Natural killer cell treated with Interleukin-12 subunit alpha and Interleukin-12 subunit beta and Interleukin-15 and Interleukin-18, amount 100 ng/mL, for 72 hours (primary cell): ENCODE measurements around the gene COL25A1. TPM values are rescaled to one million over a fixed set of nuclear protein-coding genes. Genes with fewer than 3 reads are reported as not detected.
"Not testable (repeated sequence)": the region's sequence is repeated elsewhere in the genome, so short reads cannot be mapped to it uniquely, and the experiment has no call there.

Experiments
- ATAC-seq, 2 donors: fragments of 150-1000 bp; cut with Tn5 transposase in 1 of 2; sonication (Bioruptor Pico), chemical (Tn5 transposase) in 1 of 2; 2 replicates each; pipeline ENCODE4 v1.10.0; 2021
- DNase-seq: peaks from one replicate; pipeline ENCODE4 v3.0.0; 2022; ENCODE audit warnings: low spot score
- H3K27ac Mint-ChIP-seq, 2 donors: 1 replicate in 1 of 2; 2 replicates in 1 of 2; pipeline ENCODE4 v1.8.0; 2022; ENCODE audit warnings: mixed read lengths in 2 of 2, mild to moderate bottlenecking in 1 of 2, moderate library complexity in 1 of 2
- H3K27me3 Mint-ChIP-seq, 2 donors: 1 replicate in 1 of 2; 2 replicates in 1 of 2; pipeline ENCODE4 v1.8.0; 2022; ENCODE audit warnings: mixed read lengths in 2 of 2
- H3K36me3 Mint-ChIP-seq: one replicate; pipeline ENCODE4 v1.8.0; 2022; ENCODE audit warnings: mixed read lengths
- H3K4me1 Mint-ChIP-seq, 2 donors: 1 replicate in 1 of 2; 2 replicates in 1 of 2; pipeline ENCODE4 v1.8.0; 2022; ENCODE audit warnings: low read depth in 2 of 2, mixed read lengths in 2 of 2, mild to moderate bottlenecking in 1 of 2
- H3K4me3 Mint-ChIP-seq: one replicate; pipeline ENCODE4 v1.8.0; 2022; ENCODE audit warnings: mixed read lengths
- H3K9me3 Mint-ChIP-seq: 2 replicates; pipeline ENCODE4 v1.8.0; 2022; ENCODE audit warnings: mixed read lengths
- total RNA-seq, 2 donors: library from RNA; stranded (reverse); gene quantifications; one replicate each; pipeline ENCODE4 v1.2.3, GENCODE V29; 2022

Gene COL25A1
- total RNA-seq, 2 donors from 2014 or later = not detected

- H3K27me3 Mint-ChIP-seq = peaks cover 0 to 9% of the 10 kb centered on the region in 2 donors
- ATAC-seq = no peak
- no peak overlapping the region for H3K4me3 Mint-ChIP-seq
- no peaks in the 10 kb centered on the region for H3K36me3 Mint-ChIP-seq
- H3K9me3 Mint-ChIP-seq = peaks cover 3% of the 10 kb centered on the region
- no peaks in the 10 kb centered on the region for H3K4me1 Mint-ChIP-seq
- no peak for DNase-seq
- no peak overlapping the region for H3K27ac Mint-ChIP-seq
These were observed 343.0 kb downstream of the COL25A1 start for GRCh38 chr4:108959491-108959890.

- no peak overlapping the region for H3K4me3 Mint-ChIP-seq
- ATAC-seq (no peak), DNase-seq (no peak)
- no peaks in the 10 kb centered on the region for H3K36me3 Mint-ChIP-seq
- no peak overlapping the region for H3K27ac Mint-ChIP-seq
- peaks cover 2 to 17% of the 10 kb centered on the region in 2 donors for H3K27me3 Mint-ChIP-seq
- no peaks in the 10 kb centered on the region for H3K4me1 Mint-ChIP-seq
- peaks cover 4% of the 10 kb centered on the region for H3K9me3 Mint-ChIP-seq
These were observed 347.6 kb downstream of the COL25A1 start for GRCh38 chr4:108954880-108955279.

- no peak overlapping the region for H3K4me3 Mint-ChIP-seq
- DNase-seq (no peak), ATAC-seq (no peak)
- peaks cover 4% of the 10 kb centered on the region for H3K9me3 Mint-ChIP-seq
- no peaks in the 10 kb centered on the region for H3K4me1 Mint-ChIP-seq
- no peaks in the 10 kb centered on the region for H3K36me3 Mint-ChIP-seq
- H3K27ac Mint-ChIP-seq = no peak overlapping the region
- peaks cover 2 to 17% of the 10 kb centered on the region in 2 donors for H3K27me3 Mint-ChIP-seq
These were observed 348.5 kb downstream of the COL25A1 start for GRCh38 chr4:108953941-108954340.

- no peak for ATAC-seq
- no peak for DNase-seq
- Mint-ChIP-seq H3K27me3 (peaks cover 5 to 16% of the 10 kb centered on the region in 2 donors), H3K9me3 (peaks cover 4% of the 10 kb centered on the region), H3K36me3 (no peaks in the 10 kb centered on the region), H3K4me1 (no peaks in the 10 kb centered on the region), H3K27ac (no peak overlapping the region), H3K4me3 (no peak overlapping the region)
These were observed 352.1 kb downstream of the COL25A1 start for GRCh38 chr4:108950158-108950915.

- H3K27ac Mint-ChIP-seq = no peak overlapping the region
- H3K9me3 Mint-ChIP-seq = peaks cover 4% of the 10 kb centered on the region
- ATAC-seq (no peak), DNase-seq (no peak)
- H3K4me1 Mint-ChIP-seq = no peaks in the 10 kb centered on the region
- no peak overlapping the region for H3K4me3 Mint-ChIP-seq
- no peaks in the 10 kb centered on the region for H3K36me3 Mint-ChIP-seq
- peaks cover 5 to 16% of the 10 kb centered on the region in 2 donors for H3K27me3 Mint-ChIP-seq
These were observed 354.9 kb downstream of the COL25A1 start for GRCh38 chr4:108947526-108947925.

- ATAC-seq (no peak), DNase-seq (no peak)
- Mint-ChIP-seq H3K4me1 (no peaks in the 10 kb centered on the region), H3K36me3 (no peaks in the 10 kb centered on the region), H3K27me3 (peaks cover 5 to 16% of the 10 kb centered on the region in 2 donors), H3K27ac (no peak overlapping the region), H3K4me3 (no peak overlapping the region), H3K9me3 (peaks cover 4% of the 10 kb centered on the region)
These were observed 356.2 kb downstream of the COL25A1 start for GRCh38 chr4:108946237-108946636.

- no peak for ATAC-seq
- no peak for DNase-seq
- Mint-ChIP-seq H3K9me3 (no peaks in the 10 kb centered on the region), H3K27ac (no peak overlapping the region), H3K36me3 (no peaks in the 10 kb centered on the region), H3K4me3 (no peak overlapping the region), H3K4me1 (no peaks in the 10 kb centered on the region), H3K27me3 (peaks cover 3 to 9% of the 10 kb centered on the region in 2 donors)
These were observed 358.4 kb downstream of the COL25A1 start for GRCh38 chr4:108943976-108944591.

- peaks cover 3 to 9% of the 10 kb centered on the region in 2 donors for H3K27me3 Mint-ChIP-seq
- ATAC-seq (no peak), DNase-seq (no peak)
- no peaks in the 10 kb centered on the region for H3K9me3 Mint-ChIP-seq
- no peaks in the 10 kb centered on the region for H3K4me1 Mint-ChIP-seq
- H3K4me3 Mint-ChIP-seq = no peak overlapping the region
- no peak overlapping the region for H3K27ac Mint-ChIP-seq
- no peaks in the 10 kb centered on the region for H3K36me3 Mint-ChIP-seq
These were observed 359.1 kb downstream of the COL25A1 start for GRCh38 chr4:108943371-108943770.

- Mint-ChIP-seq H3K4me3 (no peak overlapping the region), H3K4me1 (no peaks in the 10 kb centered on the region), H3K27me3 (peaks cover 0 to 8% of the 10 kb centered on the region in 2 donors), H3K9me3 (no peaks in the 10 kb centered on the region), H3K27ac (no peak overlapping the region), H3K36me3 (no peaks in the 10 kb centered on the region)
- no peak for ATAC-seq
- no peak for DNase-seq
These were observed 360.5 kb downstream of the COL25A1 start for GRCh38 chr4:108941904-108942430.

GRCh38 chr4:108940634-108941033 lies 361.8 kb downstream of the COL25A1 start:
- H3K36me3 Mint-ChIP-seq = no peaks in the 10 kb centered on the region
- no peak overlapping the region for H3K27ac Mint-ChIP-seq
- H3K4me3 Mint-ChIP-seq = no peak overlapping the region
- H3K4me1 Mint-ChIP-seq = no peaks in the 10 kb centered on the region
- no peaks in the 10 kb centered on the region for H3K9me3 Mint-ChIP-seq
- no peaks in the 10 kb centered on the region for H3K27me3 Mint-ChIP-seq
- no peak for ATAC-seq
- no peak for DNase-seq

GRCh38 chr4:108940149-108940548 lies 362.3 kb downstream of the COL25A1 start:
- Mint-ChIP-seq H3K36me3 (no peaks in the 10 kb centered on the region), H3K27ac (no peak overlapping the region), H3K4me3 (no peak overlapping the region), H3K27me3 (no peaks in the 10 kb centered on the region), H3K9me3 (no peaks in the 10 kb centered on the region), H3K4me1 (no peaks in the 10 kb centered on the region)
- ATAC-seq (no peak), DNase-seq (no peak)

GRCh38 chr4:108937066-108937465 lies 365.4 kb downstream of the COL25A1 start:
- DNase-seq (no peak), ATAC-seq (no peak)
- Mint-ChIP-seq H3K27me3 (no peaks in the 10 kb centered on the region), H3K27ac (no peak overlapping the region), H3K36me3 (no peaks in the 10 kb centered on the region), H3K4me1 (no peaks in the 10 kb centered on the region), H3K4me3 (no peak overlapping the region), H3K9me3 (peaks cover 3% of the 10 kb centered on the region)

GRCh38 chr4:108933925-108934324 lies 368.5 kb downstream of the COL25A1 start:
- H3K36me3 Mint-ChIP-seq, H3K27ac Mint-ChIP-seq, H3K4me1 Mint-ChIP-seq, H3K9me3 Mint-ChIP-seq, H3K4me3 Mint-ChIP-seq, H3K27me3 Mint-ChIP-seq, ATAC-seq, DNase-seq: not testable (repeated sequence)

GRCh38 chr4:108933046-108933445 lies 369.4 kb downstream of the COL25A1 start:
- no peak for DNase-seq
- no peak for ATAC-seq
- Mint-ChIP-seq H3K27ac (no peak overlapping the region), H3K9me3 (peaks cover 3% of the 10 kb centered on the region), H3K27me3 (no peaks in the 10 kb centered on the region), H3K36me3 (no peaks in the 10 kb centered on the region), H3K4me1 (no peaks in the 10 kb centered on the region), H3K4me3 (no peak overlapping the region)
